ES-I3 (cell line): Measurements from ENCODE around the gene SDCCAG8.

Experiments
- H3K36me3 ChIP-seq: 2 replicates; pipeline ENCODE4 v1.6.1; 2013; ENCODE audit warnings: mild to moderate bottlenecking, low read length, control low read depth, moderate library complexity; ENCODE audit not compliant: insufficient read depth
- H3K4me1 ChIP-seq: 2 replicates; pipeline ENCODE4 v1.6.1; 2013; ENCODE audit warnings: mild to moderate bottlenecking, control low read depth, low read length; ENCODE audit not compliant: insufficient read depth
- H3K9ac ChIP-seq: 2 replicates; pipeline ENCODE4 v1.6.1; 2013; ENCODE audit warnings: low read depth, mild to moderate bottlenecking, low read length, moderate library complexity
- H3K9me3 ChIP-seq: 2 replicates; pipeline ENCODE4 v1.6.1; 2013; ENCODE audit warnings: mild to moderate bottlenecking, low read length, moderate library complexity; ENCODE audit not compliant: control insufficient read depth, insufficient read depth

SDCCAG8 gene

GRCh38 chr1:243390162-243390791, 134.4 kb downstream of the SDCCAG8 start:
- Histone ChIP-seq H3K9ac (no peak overlapping the region), H3K36me3 (no peaks in the 10 kb centered on the region), H3K9me3 (no peaks in the 10 kb centered on the region), H3K4me1 (peaks cover 16% of the 10 kb centered on the region; the same call in 1 of the 2 replicates)

GRCh38 chr1:243391355-243391754, 135.5 kb downstream of the SDCCAG8 start:
- Histone ChIP-seq H3K9me3 (no peaks in the 10 kb centered on the region), H3K36me3 (no peaks in the 10 kb centered on the region), H3K4me1 (peaks cover 16% of the 10 kb centered on the region; the same call in 1 of the 2 replicates), H3K9ac (no peak overlapping the region)

DNA sequence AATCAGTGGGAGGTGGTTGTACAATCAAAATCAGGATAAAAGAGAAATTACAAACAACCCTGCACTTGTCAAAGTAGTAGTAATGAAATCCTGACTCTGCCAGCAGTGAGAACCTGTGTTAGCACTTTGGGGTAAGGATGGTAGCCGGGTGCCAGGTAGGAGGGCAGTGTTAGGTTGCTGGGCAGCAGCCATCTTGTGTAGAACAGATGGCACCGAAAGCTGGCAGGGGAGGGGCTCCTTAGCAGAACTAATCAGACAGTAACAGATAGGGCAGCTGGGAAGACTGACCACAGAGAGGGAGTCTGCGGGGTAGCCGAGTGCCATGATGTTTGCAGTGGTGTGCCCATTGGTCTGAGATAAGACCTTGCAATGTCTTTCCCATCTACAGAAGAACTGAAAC, 137.3 kb downstream of the SDCCAG8 start:
- Histone ChIP-seq H3K9ac (no peak overlapping the region), H3K9me3 (no peaks in the 10 kb centered on the region), H3K4me1 (0 out of 2 replicates have a peak, but pooled peaks cover 10% of the 10 kb centered on the region), H3K36me3 (no peaks in the 10 kb centered on the region)

DNA sequence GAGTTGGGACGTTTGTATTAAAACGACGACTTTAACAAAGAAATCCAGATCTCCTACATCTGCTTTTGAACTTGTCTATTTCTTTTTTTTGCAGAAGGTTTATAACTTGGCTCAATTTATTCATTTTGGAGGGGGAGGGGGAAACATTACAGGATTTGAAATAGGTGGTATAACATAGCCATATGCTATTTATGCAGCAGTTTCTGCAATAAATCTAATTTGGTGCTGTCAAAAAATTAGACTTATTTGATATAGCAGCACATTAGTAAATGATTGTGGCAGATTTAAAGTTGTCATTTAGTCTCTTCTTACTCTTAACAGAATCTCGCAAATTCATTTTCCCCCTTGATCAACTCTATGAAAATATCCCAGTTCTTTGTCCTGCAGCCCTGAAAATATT, 138.2 kb downstream of the SDCCAG8 start:
- Histone ChIP-seq H3K36me3 (no peaks in the 10 kb centered on the region), H3K9me3 (no peaks in the 10 kb centered on the region), H3K9ac (no peak overlapping the region), H3K4me1 (0 out of 2 replicates have a peak, but pooled peaks cover 10% of the 10 kb centered on the region)

GRCh38 chr1:243394601-243395464, 139.0 kb downstream of the SDCCAG8 start:
- Histone ChIP-seq H3K36me3 (no peaks in the 10 kb centered on the region), H3K4me1 (0 out of 2 replicates have a peak, but pooled peaks cover 10% of the 10 kb centered on the region), H3K9ac (no peak overlapping the region), H3K9me3 (no peaks in the 10 kb centered on the region)

DNA sequence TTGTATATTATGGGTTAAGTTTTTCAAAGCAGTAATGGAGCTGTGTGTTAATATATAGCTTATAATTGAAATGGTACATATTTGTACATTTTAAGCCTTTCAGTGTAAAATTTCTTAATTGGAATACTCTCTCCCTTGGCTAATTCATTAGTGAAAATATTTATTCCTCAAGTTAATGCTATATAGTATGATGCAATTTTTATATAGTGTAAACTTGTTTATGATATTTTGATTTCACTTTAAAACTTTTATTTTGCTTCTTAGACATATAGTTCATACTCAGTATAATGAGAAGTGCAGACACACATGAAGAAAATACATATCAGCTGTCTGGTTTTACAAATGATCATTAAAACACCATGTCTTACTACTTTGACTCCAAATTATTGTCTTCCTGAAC, 140.6 kb downstream of the SDCCAG8 start:
- Histone ChIP-seq H3K36me3 (no peaks in the 10 kb centered on the region), H3K9ac (no peak overlapping the region), H3K4me1 (0 out of 2 replicates have a peak, but pooled peaks cover 6% of the 10 kb centered on the region), H3K9me3 (no peaks in the 10 kb centered on the region)

DNA sequence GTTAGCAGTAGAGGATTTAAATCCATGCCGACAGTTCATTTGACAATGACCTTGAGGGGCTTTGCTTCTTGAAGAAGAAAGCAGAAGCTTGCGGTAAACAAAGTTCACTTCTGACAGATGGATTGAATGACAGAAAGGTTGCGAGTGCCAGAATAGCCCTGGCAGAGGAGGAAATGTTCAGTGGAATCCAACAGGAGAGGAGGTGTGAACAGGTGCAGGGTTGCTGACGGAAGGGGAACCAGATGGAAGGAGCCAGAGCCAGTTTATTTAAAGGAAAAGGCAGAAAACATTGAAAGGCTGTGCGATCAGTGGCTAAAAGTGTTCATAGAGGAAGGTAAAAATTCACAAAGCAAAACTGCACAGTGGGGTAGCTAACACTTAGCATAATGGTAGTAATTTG, 141.0 kb downstream of the SDCCAG8 start:
- 0 out of 2 replicates have a peak, but pooled peaks cover 3% of the 10 kb centered on the region for H3K4me1 ChIP-seq
- H3K36me3 ChIP-seq = no peaks in the 10 kb centered on the region
- no peaks in the 10 kb centered on the region for H3K9me3 ChIP-seq

DNA sequence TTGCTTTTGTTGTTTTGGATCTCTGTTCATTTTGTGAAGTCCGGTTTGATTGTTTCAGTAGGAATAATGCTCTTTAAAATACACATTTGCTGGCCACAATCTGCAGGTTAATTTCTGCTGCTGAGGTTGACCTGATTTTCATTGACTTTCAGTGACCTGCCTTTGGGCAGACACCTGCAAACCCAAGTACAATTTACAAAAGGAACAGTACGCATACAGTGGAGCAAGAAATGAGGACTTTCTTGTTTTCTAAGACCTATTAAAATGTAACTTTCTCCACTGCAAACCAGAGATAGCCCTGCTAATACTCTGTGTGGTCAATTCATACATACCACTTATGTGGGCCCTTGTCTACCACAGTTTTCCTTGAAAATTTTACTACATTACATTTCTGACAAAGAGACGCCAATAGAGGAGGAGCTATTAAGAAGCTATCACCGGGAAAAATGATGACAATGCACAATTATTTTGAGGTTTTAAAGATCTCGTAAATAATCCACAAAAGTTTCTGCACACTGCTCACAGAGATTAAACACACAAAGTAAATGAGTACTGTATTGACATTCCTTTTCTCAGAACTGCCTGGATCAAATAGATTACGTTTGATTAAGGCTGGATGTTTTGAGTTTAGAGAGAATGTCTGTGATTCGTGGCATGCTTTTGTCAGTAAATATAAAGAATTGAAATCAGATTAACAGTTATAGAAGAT, 141.9 kb downstream of the SDCCAG8 start:
- Histone ChIP-seq H3K9me3 (no peaks in the 10 kb centered on the region), H3K36me3 (no peaks in the 10 kb centered on the region), H3K4me1 (0 out of 2 replicates have a peak, but pooled peaks cover 3% of the 10 kb centered on the region), H3K9ac (no peak overlapping the region)

More for the DNA sequence above, 141.0 kb downstream of the SDCCAG8 start:
- H3K9ac ChIP-seq = no peak overlapping the region

DNA sequence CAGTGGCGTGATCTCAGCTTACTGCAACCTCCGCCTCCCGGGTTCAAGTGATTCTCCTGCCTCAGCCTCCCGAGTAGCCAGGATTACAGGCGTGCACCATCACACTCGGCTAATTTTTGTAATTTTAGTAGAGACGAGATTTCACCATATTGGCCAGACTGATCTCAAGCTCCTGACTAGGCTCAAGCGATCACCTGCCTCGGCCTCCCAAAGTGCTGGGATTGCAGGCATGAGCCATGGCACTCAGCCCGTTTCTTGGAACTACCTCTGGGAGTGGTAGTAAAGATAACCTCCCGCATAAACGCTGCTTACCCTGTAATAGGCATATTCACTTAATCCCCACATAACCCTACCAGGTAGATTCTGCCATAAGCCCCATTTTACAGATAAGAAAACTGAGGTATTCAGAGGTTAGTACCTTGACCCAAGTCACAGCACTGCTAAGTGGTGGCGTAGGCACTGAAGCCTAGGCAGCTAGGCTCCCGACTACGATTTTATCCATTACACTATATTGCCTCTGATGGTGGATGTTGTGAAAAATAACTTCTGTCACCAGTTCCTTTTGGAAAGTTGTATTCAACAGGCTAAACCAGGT, 143.8 kb downstream of the SDCCAG8 start:
- Histone ChIP-seq H3K36me3 (no peaks in the 10 kb centered on the region), H3K4me1 (0 out of 2 replicates have a peak, but pooled peaks cover under 1% of the 10 kb centered on the region), H3K9me3 (no peaks in the 10 kb centered on the region), H3K9ac (no peak overlapping the region)

DNA sequence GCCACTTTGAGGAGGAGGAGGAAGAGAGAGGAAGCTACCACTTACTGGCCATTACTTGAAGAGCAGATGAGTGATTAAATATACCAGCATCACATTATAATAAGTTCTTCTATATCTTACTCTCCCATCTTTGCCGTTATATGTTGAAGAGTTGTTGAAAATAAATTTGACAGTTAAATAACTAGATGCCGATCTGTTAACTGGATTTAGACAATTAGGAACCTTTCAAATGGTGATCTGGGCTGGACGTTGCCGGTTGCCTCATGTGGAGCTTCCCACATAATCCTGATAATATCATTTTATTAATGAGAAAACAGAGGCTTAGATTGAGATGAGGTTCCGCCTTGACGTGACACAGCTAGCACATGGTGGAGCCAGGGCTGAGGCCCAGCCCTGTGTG, 147.0 kb downstream of the SDCCAG8 start:
- Histone ChIP-seq H3K9ac (no peak overlapping the region), H3K4me1 (peaks cover 16% of the 10 kb centered on the region; the same call in 1 of the 2 replicates)

DNA sequence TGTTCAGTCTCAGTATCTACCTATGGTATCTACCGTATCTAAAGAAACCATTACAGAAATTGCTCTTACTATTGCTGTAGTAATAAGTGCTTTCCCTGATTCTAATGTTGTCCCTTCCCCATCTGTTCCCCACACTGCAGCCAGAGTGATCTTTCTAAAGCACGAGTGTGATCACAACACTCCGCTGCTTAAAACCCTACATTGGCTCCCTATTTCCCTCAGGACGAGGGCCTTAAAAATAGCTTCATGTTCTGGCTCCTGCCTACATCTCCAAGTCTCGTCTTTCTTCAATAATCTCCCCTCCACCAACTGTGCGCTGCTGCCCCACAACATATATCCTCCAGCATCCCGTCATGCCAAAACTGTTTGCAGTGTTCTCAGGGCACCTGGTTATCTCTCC, 150.6 kb downstream of the SDCCAG8 start:
- H3K9me3 ChIP-seq = no peaks in the 10 kb centered on the region
- H3K9ac ChIP-seq = no peak overlapping the region
- peaks cover 16% of the 10 kb centered on the region; the same call in 1 of the 2 replicates for H3K4me1 ChIP-seq
- no peaks in the 10 kb centered on the region for H3K36me3 ChIP-seq

More for the DNA sequence above, 147.0 kb downstream of the SDCCAG8 start:
- Histone ChIP-seq H3K9me3 (no peaks in the 10 kb centered on the region), H3K36me3 (no peaks in the 10 kb centered on the region)

- H3K9me3 ChIP-seq = no peaks in the 10 kb centered on the region
- H3K4me1 ChIP-seq = peaks cover 16% of the 10 kb centered on the region; the same call in 1 of the 2 replicates
- no peaks in the 10 kb centered on the region for H3K36me3 ChIP-seq
- no peak overlapping the region for H3K9ac ChIP-seq
These were observed 151.6 kb downstream of the SDCCAG8 start for GRCh38 chr1:243407284-243408018.

- Histone ChIP-seq H3K36me3 (no peaks in the 10 kb centered on the region), H3K9me3 (no peaks in the 10 kb centered on the region), H3K4me1 (peaks cover 16% of the 10 kb centered on the region; the same call in 1 of the 2 replicates), H3K9ac (no peak overlapping the region)
These were observed 152.6 kb downstream of the SDCCAG8 start for GRCh38 chr1:243408479-243408878.
